WERI-Rb-1 (cell line): Measurements from ENCODE around the gene CISD2.
"Not testable (repeated sequence)": the region's sequence is repeated elsewhere in the genome, so short reads cannot be mapped to it uniquely, and the experiment has no call there.

Experiments
- DNase-seq: peaks from one replicate; pipeline ENCODE4 v3.0.0-alpha.2; 2020
- H3K27ac ChIP-seq: fragments of 250-450 bp; sonication (Bioruptor Pico); 2 replicates; pipeline ENCODE4 v1.5.1; 2020; ENCODE audit warnings: mild to moderate bottlenecking, moderate library complexity
- H3K27me3 ChIP-seq: fragments of 250-450 bp; sonication (Bioruptor Pico); 2 replicates; pipeline ENCODE4 v1.5.1; 2021; ENCODE audit warnings: mild to moderate bottlenecking, low read depth, moderate library complexity; ENCODE audit not compliant: insufficient read depth, severe bottlenecking
- H3K36me3 ChIP-seq: fragments of 250-450 bp; sonication (Bioruptor Pico); 2 replicates; pipeline ENCODE4 v1.5.1; 2020; ENCODE audit warnings: mild to moderate bottlenecking, moderate library complexity
- H3K4me3 ChIP-seq: 2 replicates; pipeline ENCODE4 v1.5.1; 2011; ENCODE audit warnings: low read depth, mild to moderate bottlenecking, control low read depth, low read length
- H3K9me3 ChIP-seq: fragments of 250-450 bp; sonication (Bioruptor Pico); 2 replicates; pipeline ENCODE4 v1.5.1; 2021; ENCODE audit warnings: mild to moderate bottlenecking, moderate library complexity; ENCODE audit not compliant: severe bottlenecking
- TF ChIP-seq, protein P1 (sequence below): IDR thresholded peaks from 2 replicates; pipeline ENCODE4 v1.5.1; 2011; ENCODE audit warnings: low read depth, mild to moderate bottlenecking, control low read depth, inconsistent platforms, low read length

CISD2 gene

DNA sequence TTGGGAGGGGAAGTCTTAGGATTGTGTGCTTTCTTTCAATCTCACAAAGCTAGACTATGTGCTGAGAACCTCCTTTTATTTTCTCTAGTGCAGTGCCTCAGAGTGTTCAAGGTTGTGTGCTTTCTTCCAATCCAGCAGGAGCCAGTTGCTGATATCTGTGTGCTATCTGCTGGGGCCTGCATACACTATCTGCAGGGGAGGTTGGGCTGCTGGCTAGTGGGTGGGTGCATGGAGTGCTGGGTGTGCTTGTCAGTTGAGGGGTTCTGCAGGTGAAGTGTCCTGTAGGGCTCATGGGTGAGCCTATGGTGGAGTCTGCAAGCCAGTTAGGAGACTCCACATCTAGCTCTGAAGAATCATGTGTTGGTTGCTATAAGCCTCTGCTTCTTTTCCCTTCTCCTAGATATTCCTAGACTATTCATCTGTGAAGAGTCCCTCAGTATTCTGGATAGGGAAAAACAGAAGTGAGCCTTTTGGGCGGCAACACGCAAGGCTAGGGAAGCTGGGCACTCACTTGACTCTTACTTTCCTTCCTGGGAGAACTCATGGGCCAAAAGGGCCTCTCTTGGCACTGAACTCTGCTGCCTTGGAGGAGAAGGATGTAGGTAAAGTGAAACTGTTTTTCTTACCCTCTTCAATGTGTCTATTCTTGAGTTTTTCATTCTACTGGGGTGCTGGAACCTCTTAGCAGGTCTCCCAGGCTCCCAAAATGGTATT lies 8.0 kb upstream of the CISD2 start:
- no peak for DNase-seq
- Histone ChIP-seq H3K36me3 (no peaks in the 10 kb centered on the region), H3K9me3 (peaks cover 3% of the 10 kb centered on the region), H3K27ac (no peak overlapping the region), H3K4me3 (no peak overlapping the region), H3K27me3 (no peaks in the 10 kb centered on the region)
- TF ChIP-seq, protein P1, sequence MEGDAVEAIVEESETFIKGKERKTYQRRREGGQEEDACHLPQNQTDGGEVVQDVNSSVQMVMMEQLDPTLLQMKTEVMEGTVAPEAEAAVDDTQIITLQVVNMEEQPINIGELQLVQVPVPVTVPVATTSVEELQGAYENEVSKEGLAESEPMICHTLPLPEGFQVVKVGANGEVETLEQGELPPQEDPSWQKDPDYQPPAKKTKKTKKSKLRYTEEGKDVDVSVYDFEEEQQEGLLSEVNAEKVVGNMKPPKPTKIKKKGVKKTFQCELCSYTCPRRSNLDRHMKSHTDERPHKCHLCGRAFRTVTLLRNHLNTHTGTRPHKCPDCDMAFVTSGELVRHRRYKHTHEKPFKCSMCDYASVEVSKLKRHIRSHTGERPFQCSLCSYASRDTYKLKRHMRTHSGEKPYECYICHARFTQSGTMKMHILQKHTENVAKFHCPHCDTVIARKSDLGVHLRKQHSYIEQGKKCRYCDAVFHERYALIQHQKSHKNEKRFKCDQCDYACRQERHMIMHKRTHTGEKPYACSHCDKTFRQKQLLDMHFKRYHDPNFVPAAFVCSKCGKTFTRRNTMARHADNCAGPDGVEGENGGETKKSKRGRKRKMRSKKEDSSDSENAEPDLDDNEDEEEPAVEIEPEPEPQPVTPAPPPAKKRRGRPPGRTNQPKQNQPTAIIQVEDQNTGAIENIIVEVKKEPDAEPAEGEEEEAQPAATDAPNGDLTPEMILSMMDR: no peak

DNA sequence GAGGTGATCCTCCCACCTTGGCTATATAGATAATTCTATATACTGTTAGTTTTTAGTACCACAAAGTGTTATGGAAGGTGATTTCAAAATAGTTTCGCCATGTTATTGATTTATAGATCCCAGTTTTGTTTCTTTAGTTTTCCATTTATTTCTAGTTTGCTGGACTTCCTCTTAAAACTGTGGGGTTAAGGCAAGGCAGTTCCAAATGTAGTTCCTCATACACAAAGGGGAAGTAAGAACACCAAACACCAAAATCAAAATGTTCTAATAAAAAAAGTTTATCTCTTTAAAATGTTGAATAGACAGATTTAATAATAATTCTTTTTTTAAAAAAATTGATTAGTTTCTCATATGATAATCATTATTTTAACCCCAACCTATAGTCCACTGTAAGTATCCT lies 6.8 kb upstream of the CISD2 start:
- no peak overlapping the region for H3K4me3 ChIP-seq
- H3K9me3 ChIP-seq: peaks cover 3% of the 10 kb centered on the region
- TF ChIP-seq, protein P1: no peak
- H3K36me3 ChIP-seq: no peaks in the 10 kb centered on the region
- no peaks in the 10 kb centered on the region for H3K27me3 ChIP-seq
- no peak for DNase-seq
- H3K27ac ChIP-seq: no peak overlapping the region

DNA sequence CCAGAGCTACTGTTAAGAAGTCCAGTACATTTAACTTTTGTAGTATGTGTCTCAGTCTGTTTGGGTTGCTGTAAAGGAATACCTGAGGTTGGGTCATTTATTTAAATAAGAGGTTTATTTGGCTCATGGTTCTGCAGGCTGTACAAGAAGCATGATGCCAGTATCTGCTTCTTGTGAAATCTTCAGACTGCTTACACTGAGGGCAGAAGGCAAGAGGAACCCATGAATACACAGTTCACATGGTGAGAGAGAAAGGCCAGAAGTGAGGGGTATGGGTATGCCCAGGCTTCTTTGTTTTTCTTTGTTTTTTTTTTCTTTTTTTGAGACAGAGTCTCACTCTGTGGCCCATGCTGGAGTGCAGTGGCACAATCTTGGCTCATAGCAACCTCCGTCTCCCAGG lies 6.0 kb upstream of the CISD2 start:
- H3K9me3 ChIP-seq: peaks cover 3% of the 10 kb centered on the region
- no peak overlapping the region for H3K27ac ChIP-seq
- DNase-seq: no peak
- TF ChIP-seq, protein P1: no peak
- no peak overlapping the region for H3K4me3 ChIP-seq
- no peaks in the 10 kb centered on the region for H3K36me3 ChIP-seq
- no peaks in the 10 kb centered on the region for H3K27me3 ChIP-seq

DNA sequence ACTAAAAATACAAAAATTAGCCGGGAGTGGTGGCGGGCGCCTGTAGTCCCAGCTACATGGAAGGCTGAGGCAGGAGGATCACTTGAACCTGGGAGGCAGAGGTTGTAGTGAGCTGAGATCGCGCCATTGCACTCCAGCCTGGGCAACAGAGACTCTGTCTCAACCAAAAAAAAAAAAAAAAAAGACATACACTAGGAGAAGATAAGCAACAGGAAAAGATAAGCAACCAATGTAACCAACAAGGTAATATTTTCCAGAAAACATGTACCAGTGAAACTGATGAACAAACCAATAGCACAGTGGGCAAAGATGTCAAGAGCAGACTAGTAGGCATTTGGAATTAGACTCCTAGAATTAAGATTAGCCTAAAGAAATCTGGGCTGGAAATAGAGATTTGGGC lies 3.5 kb upstream of the CISD2 start:
- H3K9me3 ChIP-seq, H3K36me3 ChIP-seq, H3K4me3 ChIP-seq, DNase-seq, H3K27me3 ChIP-seq, H3K27ac ChIP-seq: not testable (repeated sequence)

DNA sequence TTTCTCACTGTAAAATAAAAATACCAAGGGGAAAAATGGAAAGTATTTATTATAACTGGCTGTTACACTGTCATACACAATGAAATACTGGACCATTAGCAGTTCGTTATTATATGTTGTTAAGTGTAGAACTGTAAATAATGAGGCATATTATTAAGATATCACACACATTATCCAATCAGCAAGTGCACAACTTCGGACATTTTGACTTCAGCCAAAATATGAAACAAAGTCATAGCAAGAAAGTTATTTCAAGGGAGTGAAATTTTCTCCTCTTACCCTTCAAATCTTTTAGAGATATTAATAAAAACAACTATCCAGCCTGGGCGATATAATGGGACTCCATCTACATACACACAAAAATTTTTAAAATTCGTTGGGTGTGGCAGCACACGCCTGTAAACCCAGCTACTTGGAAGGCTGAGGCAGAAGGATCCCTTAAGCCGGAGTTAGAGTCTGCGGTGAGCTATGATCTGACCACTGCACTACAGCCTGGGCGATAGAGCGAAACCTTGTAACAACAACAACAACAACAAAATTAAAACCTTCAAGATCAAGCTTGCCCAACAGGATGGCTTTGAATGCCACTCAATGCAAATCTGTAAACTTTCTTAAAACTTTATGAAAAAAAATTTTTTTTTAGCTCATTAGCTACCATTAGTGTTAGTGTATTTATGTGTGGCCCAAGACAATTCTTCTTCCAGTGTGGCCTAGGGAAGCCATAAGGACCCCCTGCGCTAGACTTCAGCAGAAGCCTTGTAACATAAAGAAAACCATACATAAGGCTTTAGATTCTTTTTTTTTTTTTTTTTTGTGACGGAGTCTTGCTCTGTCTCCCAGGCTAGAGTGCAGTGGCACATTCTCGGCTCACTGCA lies 1.3 kb upstream of the CISD2 start:
- H3K27me3 ChIP-seq: no peaks in the 10 kb centered on the region
- H3K4me3 ChIP-seq: peak overlapping the region; percentile 83
- H3K9me3 ChIP-seq: no peaks in the 10 kb centered on the region
- TF ChIP-seq, protein P1: no peak
- no peak for DNase-seq
- peaks cover 9% of the 10 kb centered on the region for H3K36me3 ChIP-seq
- peak overlapping the region; percentile 93; the same call in 1 of the 2 replicates for H3K27ac ChIP-seq

DNA sequence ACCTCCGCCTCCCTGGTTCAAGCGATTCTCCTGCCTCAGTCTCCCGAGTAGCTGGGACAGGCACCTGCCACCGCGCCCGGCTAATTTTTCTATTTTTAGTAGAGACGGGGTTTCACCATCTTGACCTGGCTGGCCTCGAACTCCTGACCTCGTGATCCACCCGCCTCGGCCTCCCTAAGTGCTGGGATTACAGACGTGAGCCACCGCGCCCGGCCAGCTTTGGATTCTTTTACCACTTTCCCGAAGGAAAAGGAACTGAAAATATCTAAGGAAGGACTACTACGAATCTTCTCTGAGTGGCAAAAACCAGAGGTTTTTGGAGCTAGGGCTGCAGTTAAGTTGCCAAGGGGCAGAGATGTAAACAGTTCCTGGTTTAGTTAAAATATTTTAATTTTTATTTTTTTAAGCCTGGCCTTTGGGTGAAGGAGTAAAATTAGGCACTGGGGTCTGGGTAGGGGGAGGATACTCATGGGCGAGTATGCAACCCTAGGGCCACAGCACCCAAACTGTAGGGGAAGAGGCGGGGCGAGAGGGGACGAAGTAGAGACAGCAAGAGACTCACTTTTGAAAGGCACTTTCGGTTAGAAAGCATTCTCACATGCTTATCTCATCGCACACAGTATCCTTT lies 525 bp upstream of the CISD2 start:
- H3K36me3 ChIP-seq: peaks cover 15% of the 10 kb centered on the region
- no peaks in the 10 kb centered on the region for H3K27me3 ChIP-seq
- peak overlapping the region; percentile 93 for H3K27ac ChIP-seq
- DNase-seq: peak; percentile 18
- H3K9me3 ChIP-seq: no peaks in the 10 kb centered on the region
- TF ChIP-seq, protein P1: no peak
- H3K4me3 ChIP-seq: peak overlapping the region; percentile 83
